ENCODE data around the gene SRRD. TPM values are rescaled to one million over a fixed set of nuclear protein-coding genes. Genes with fewer than 3 reads are reported as not detected.

The SRRD gene
- total RNA-seq, 4 donors from 2014 or later: 5.8 to 18.3 (median 14.5) TPM

DNA sequence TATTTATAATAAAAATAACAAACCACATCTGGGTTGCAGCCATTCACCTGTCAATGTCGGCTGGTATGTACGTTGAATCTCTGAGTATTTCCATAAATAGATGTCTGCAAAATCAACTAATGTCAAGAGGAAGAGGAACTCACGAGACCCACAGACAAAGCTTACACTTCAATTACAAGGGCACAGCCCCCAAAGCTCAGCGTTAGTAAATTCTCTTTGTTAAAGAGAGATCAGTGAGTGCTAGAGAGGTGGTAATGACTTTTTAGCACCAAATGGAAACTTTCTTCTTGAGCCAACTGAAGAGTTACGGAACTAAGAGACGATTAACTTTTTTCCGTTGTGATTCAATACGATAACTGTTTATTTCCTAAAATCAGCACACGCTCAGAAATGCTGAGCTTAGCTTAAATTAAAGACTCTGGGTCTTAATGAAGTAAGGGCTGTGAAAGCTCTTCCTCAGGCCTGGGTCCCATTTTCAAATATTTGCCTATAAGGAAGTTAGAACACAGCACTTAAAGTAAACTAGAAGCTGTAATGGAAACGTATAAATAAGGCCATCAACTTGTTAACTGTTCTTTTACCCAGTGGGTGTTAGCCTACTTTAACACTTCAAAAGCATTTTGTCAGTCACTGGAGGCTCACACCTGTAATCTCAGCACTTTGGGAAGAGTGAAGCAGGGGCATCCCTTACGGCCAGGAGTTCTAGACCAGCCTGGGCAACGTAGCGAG is 51.4 kb downstream of the SRRD start:
- TF ChIP-seq, protein P1, sequence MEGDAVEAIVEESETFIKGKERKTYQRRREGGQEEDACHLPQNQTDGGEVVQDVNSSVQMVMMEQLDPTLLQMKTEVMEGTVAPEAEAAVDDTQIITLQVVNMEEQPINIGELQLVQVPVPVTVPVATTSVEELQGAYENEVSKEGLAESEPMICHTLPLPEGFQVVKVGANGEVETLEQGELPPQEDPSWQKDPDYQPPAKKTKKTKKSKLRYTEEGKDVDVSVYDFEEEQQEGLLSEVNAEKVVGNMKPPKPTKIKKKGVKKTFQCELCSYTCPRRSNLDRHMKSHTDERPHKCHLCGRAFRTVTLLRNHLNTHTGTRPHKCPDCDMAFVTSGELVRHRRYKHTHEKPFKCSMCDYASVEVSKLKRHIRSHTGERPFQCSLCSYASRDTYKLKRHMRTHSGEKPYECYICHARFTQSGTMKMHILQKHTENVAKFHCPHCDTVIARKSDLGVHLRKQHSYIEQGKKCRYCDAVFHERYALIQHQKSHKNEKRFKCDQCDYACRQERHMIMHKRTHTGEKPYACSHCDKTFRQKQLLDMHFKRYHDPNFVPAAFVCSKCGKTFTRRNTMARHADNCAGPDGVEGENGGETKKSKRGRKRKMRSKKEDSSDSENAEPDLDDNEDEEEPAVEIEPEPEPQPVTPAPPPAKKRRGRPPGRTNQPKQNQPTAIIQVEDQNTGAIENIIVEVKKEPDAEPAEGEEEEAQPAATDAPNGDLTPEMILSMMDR (IDR thresholded peaks at IDR 0.05; ENCODE audit: low read depth): no peak

DNA sequence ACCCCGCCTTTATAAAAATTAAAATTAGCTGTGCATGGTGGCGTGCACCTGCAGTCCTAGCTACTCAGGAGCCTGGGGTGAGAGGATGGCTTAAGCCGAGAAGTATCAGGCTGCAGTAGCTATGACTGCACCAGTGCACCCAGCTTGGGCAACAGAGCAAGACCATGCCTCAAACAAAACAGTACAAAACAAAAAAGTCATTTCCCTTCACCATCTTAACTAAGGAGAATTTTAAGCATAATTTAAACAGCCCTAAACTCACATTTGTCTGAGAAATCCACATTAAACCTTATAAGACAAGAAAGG is 51.9 kb downstream of the SRRD start:
- TF ChIP-seq, protein P1 (IDR thresholded peaks at IDR 0.05; ENCODE audit: low read depth): no peak

DNA sequence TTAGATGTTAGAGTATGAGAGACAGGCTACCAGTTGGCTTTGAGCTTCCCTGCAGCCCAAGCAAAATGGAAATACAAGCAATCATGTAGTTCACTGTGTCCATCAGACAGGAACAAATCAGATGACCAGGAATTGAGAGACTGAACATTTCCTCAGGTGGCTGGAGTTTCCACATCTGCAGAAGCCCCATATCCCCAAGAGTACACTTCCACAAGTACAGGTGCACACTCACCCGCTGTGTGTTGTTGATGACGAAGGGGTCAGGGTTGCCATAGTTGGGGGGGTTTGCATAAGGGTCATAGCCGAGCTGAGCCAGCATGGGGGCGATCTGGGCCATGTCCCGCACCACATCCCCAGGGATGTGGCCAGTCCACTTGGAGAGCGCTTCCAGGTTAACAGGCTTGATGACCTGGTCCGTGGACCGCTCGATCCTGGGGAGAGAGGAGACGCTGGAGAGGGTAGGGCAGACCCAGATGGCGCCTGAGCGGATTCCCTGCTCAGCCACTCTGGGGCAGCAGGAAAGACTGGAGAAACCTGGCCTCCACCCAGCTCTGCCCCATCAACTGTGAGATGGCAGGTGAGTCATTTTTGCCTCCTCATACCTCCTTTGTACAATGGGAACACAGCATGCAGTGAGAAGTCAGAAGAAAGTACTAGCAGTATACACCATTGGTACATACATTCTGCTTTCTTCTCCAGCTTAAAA is 52.5 kb downstream of the SRRD start:
- TF ChIP-seq, protein P1 (IDR thresholded peaks at IDR 0.05; ENCODE audit: low read depth): no peak

DNA sequence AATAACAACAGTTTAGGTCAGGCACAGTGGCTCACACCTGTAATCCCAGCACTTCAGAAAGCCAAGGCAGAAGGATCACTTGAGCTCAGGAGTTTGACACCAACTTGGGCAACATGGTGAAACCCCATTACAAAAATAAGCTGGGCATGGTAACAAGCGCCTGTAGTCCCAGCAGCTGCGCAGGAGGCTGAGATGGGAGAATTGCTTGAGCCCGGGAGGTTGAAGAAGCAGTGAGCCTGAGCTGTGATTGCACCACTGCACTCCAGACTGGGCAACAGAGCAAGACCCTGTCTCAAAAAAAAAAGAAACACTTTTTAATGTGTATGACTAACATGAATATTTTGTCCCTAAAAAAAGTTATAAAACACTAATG is 53.1 kb downstream of the SRRD start:
- TF ChIP-seq, protein P1 (IDR thresholded peaks at IDR 0.05; ENCODE audit: low read depth): no peak

DNA sequence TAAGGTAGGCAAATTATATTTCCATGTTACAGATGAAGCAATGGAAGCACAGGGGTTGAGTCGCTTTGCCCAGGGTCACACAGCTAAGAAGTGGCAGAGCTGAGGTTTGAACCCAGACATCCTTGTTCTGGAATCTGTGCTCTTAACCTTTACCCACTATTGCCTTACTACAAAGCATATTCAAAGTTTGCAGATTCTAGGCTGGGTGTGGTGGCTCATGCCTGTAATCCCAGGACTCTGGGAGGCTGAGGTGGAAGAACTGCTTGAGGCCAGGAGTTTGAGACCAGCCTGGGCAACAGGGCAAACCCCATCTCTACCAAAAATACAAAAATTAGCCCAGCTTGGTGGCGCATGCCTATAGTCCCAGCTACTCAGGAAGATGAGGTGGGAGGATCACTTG is 56.4 kb downstream of the SRRD start:
- TF ChIP-seq, protein P1 (IDR thresholded peaks at IDR 0.05; ENCODE audit: low read depth): no peak

DNA sequence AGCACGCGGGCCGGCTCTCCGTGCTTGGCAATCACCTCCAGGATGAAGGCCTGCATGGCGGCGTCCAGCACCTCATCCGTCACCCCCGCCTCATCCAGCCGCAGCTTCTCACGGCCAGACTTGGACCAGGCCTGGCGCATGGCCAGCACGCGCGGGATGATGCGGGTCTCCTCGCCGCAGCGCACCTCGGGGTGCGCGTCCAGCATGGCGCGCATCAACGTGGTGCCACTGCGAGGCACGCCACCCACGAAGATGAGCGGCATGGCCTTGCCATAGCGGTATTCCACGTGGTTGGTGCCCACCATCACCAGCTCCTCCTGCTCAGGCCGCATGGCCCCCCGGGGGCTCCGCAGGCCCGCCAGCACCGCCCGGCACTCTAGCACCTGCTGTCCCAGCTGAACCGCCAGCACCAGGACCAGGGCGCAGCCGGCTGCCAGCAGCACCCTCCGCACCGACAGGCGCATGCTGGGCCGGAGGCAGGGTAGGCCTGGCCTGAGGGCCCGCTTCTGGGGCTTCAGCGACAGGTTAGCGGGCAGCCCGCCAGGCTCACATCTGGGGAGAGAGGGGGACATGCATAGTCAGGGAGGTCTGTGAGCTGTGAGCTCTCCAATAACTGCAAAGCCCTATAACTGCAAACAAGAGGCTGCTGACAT is 57.6 kb downstream of the SRRD start:
- TF ChIP-seq, protein P1 (IDR thresholded peaks at IDR 0.05; ENCODE audit: low read depth): no peak

DNA sequence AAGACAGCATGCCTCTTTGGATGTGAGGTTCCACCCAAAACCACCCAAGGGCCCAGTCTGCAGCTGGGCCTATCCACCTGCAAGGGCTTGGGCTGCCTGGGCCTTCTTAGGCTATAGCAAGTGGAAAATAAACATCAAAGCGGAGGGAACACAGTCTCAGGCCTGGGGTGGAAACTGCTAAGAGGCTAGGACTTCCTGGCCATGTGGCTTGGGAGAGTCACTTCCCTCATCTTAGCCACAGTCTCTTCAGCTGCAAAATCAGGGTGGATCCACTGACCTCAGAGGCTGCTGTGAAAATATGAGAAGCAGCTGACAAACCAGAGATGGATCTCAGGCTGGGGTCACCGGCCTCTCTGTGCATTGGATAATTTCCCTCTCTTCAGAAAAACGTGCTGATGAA is 59.2 kb downstream of the SRRD start:
- TF ChIP-seq, protein P1 (IDR thresholded peaks at IDR 0.05; ENCODE audit: low read depth): no peak

All from subcutaneous adipose tissue (tissue), 4 donors.